ENCODE measurements around the gene SLFN12L. TPM values are rescaled to one million over a fixed set of nuclear protein-coding genes. Genes with fewer than 3 reads are reported as not detected.
A peak's percentile ranks its signal among the peaks of the same experiment; 100 is the strongest.
"Not testable (repeated sequence)": the region's sequence is repeated elsewhere in the genome, so short reads cannot be mapped to it uniquely, and the experiment has no call there.

The SLFN12L gene
- total RNA-seq, 1 experiment from 2014 or later: 2.7 TPM

DNA sequence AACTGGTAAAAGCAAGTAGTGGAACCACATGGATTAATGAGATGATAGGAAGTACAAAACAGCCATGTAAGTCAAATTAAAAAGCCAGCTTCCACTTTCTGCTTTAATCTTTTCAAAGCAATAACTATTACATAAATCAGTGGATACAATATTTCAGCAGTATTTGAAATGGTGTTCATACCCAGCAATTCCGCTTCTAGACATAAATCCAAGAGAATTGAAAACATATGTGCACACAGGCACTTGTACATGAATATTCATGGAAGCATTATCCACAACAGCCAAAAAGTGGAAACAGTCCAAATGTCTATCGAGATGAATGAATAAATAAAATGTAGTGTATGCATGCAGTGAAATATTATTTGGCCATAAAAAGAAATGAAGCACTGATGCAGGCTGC lies 27.4 kb downstream of the SLFN12L start:
- DNase-seq (ENCODE audit: low spot score): peak; percentile 64
- H3K9me3 ChIP-seq (ENCODE audit: low read depth, low read length, poor library complexity, severe bottlenecking): no peaks in the 10 kb centered on the region
- TF ChIP-seq, protein P1, sequence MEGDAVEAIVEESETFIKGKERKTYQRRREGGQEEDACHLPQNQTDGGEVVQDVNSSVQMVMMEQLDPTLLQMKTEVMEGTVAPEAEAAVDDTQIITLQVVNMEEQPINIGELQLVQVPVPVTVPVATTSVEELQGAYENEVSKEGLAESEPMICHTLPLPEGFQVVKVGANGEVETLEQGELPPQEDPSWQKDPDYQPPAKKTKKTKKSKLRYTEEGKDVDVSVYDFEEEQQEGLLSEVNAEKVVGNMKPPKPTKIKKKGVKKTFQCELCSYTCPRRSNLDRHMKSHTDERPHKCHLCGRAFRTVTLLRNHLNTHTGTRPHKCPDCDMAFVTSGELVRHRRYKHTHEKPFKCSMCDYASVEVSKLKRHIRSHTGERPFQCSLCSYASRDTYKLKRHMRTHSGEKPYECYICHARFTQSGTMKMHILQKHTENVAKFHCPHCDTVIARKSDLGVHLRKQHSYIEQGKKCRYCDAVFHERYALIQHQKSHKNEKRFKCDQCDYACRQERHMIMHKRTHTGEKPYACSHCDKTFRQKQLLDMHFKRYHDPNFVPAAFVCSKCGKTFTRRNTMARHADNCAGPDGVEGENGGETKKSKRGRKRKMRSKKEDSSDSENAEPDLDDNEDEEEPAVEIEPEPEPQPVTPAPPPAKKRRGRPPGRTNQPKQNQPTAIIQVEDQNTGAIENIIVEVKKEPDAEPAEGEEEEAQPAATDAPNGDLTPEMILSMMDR (conservative IDR thresholded peaks at IDR 0.05; ENCODE audit: low read depth, low read length): no peak
- no peak for TF ChIP-seq EZH2 (IDR thresholded peaks at IDR 0.05; ENCODE audit: borderline replicate concordance, low read depth, low read length, poor library complexity, severe bottlenecking)
- BruUV-seq (replicated peaks): no TSS peak
- ChIA-PET POLR2A (ENCODE audit: low non-redundant PET) (no interaction called here), CTCF (no interaction called here)
- intact Hi-C loops (cut with micrococcal nuclease; ENCODE audit: unreplicated experiment): no loop called here
- peak overlapping the region; percentile 49 for H3K27ac ChIP-seq (ENCODE audit: low read depth, low read length, poor library complexity, severe bottlenecking)
- no peaks in the 10 kb centered on the region for H3K36me3 ChIP-seq (ENCODE audit: insufficient read depth, low read length, poor library complexity, severe bottlenecking)
- H3K4me3 ChIP-seq (ENCODE audit: low read depth, low read length, poor library complexity, severe bottlenecking): no peak overlapping the region
- H3K27me3 ChIP-seq (replicated peaks; ENCODE audit: insufficient read depth, low read depth, low read length, poor library complexity): no peaks in the 10 kb centered on the region
- peaks cover 18% of the 10 kb centered on the region for H3K4me1 ChIP-seq (ENCODE audit: insufficient read depth, low read length, poor library complexity, severe bottlenecking)

DNA sequence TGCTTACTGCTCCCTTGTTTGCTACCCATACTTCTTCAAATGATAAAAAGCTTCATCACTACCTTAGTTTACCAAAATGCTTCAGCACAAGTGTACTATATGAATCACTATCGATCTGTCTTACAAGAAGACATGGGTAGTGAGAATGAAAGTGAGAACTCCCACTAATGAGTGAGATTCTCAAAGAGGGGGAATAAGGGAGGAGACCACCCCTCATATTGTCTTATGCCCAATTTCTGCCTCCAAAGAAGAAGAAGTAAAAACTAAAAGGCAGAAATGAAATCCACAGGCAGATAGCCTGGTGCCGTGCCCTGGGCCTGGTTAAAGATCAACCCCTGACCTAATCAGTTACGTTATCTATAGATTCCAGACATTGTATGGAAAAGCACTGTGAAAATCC lies 29.8 kb downstream of the SLFN12L start:
- intact Hi-C loops (cut with micrococcal nuclease; ENCODE audit: unreplicated experiment); H3K4me1 ChIP-seq (ENCODE audit: insufficient read depth, low read length, poor library complexity, severe bottlenecking); H3K9me3 ChIP-seq (ENCODE audit: low read depth, low read length, poor library complexity, severe bottlenecking); H3K27me3 ChIP-seq (replicated peaks; ENCODE audit: insufficient read depth, low read depth, low read length, poor library complexity); DNase-seq (ENCODE audit: low spot score); H3K27ac ChIP-seq (ENCODE audit: low read depth, low read length, poor library complexity, severe bottlenecking); POLR2A ChIA-PET (ENCODE audit: low non-redundant PET); H3K4me3 ChIP-seq (ENCODE audit: low read depth, low read length, poor library complexity, severe bottlenecking); BruUV-seq (replicated peaks); CTCF ChIA-PET; H3K36me3 ChIP-seq (ENCODE audit: insufficient read depth, low read length, poor library complexity, severe bottlenecking): not testable (repeated sequence)

DNA sequence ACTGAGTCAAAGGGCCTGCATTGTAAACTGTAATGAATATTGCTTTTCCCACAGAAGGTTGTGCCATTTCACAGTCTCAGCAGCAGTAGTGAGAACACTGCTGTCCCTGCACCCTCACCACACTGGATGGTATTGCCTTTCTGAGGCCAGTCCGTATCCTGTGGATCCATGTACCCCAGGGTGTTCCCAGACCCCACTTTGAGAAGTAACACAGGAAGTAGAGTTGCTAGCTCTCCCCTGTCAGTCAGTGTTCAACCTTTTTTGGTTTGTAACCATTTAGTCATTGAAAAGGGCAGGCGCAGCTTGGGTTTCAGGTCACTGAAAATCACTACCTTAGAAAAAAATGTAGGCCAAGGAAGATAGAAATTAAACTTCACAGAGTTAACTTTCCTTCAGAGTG lies 37.9 kb downstream of the SLFN12L start:
- Histone ChIP-seq H3K4me3 (ENCODE audit: low read depth, low read length, poor library complexity, severe bottlenecking) (no peak overlapping the region), H3K27me3 (replicated peaks; ENCODE audit: insufficient read depth, low read depth, low read length, poor library complexity) (no peaks in the 10 kb centered on the region), H3K36me3 (ENCODE audit: insufficient read depth, low read length, poor library complexity, severe bottlenecking) (no peaks in the 10 kb centered on the region), H3K27ac (ENCODE audit: low read depth, low read length, poor library complexity, severe bottlenecking) (no peak overlapping the region), H3K9me3 (ENCODE audit: low read depth, low read length, poor library complexity, severe bottlenecking) (no peaks in the 10 kb centered on the region), H3K4me1 (ENCODE audit: insufficient read depth, low read length, poor library complexity, severe bottlenecking) (no peaks in the 10 kb centered on the region)
- no peak for DNase-seq (ENCODE audit: low spot score)
- POLR2A ChIA-PET (ENCODE audit: low non-redundant PET): no interaction called here
- no TSS peak for BruUV-seq (replicated peaks)
- intact Hi-C loops (cut with micrococcal nuclease; ENCODE audit: unreplicated experiment): no loop called here
- TF ChIP-seq, protein P1 (conservative IDR thresholded peaks at IDR 0.05; ENCODE audit: low read depth, low read length): no peak
- no peak for TF ChIP-seq EZH2 (IDR thresholded peaks at IDR 0.05; ENCODE audit: borderline replicate concordance, low read depth, low read length, poor library complexity, severe bottlenecking)
- CTCF ChIA-PET: no interaction called here

DNA sequence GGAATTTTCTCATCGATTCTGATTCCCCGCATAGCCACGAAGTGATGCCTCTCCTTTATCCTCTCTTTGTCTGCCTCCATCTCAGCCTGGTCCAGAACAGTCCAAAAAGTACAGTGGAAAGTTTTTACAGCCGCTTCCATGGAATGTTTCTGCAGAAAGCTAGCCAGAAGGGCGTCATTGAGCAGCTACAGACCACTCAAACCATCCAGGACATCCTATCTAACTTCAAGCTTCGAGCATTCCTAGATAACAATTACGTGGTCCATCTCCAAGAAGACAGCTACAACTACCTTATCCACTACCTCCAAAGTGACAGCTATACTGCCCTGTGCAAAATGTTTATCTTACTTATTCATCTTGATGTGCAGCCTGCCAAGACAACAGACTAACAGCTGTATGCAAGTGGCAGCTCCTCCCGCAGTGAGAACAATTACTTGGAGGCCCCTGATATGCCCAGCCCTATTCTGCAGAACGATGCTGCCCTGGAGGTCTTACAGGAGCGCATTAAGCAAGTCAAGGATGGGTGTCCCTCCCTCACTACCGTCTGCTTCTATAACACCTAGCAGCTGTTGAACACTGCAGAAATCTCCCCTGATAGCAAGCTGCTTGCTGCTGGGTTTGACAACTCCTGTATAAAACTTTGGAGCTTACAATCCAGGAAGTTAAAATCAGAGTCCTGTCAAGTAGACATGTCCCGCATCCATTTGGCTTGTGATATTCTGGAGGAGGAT lies 38.9 kb downstream of the SLFN12L start:
- CTCF ChIA-PET: no interaction called here
- intact Hi-C loops (cut with micrococcal nuclease; ENCODE audit: unreplicated experiment): no loop called here
- POLR2A ChIA-PET (ENCODE audit: low non-redundant PET): no interaction called here
- no peaks in the 10 kb centered on the region for H3K36me3 ChIP-seq (ENCODE audit: insufficient read depth, low read length, poor library complexity, severe bottlenecking)
- no peak overlapping the region for H3K27ac ChIP-seq (ENCODE audit: low read depth, low read length, poor library complexity, severe bottlenecking)
- no peaks in the 10 kb centered on the region for H3K9me3 ChIP-seq (ENCODE audit: low read depth, low read length, poor library complexity, severe bottlenecking)
- TF ChIP-seq EZH2 (IDR thresholded peaks at IDR 0.05; ENCODE audit: borderline replicate concordance, low read depth, low read length, poor library complexity, severe bottlenecking): no peak
- TF ChIP-seq, protein P1 (conservative IDR thresholded peaks at IDR 0.05; ENCODE audit: low read depth, low read length): no peak
- no peaks in the 10 kb centered on the region for H3K27me3 ChIP-seq (replicated peaks; ENCODE audit: insufficient read depth, low read depth, low read length, poor library complexity)
- H3K4me1 ChIP-seq (ENCODE audit: insufficient read depth, low read length, poor library complexity, severe bottlenecking): no peaks in the 10 kb centered on the region
- no TSS peak for BruUV-seq (replicated peaks)
- no peak overlapping the region for H3K4me3 ChIP-seq (ENCODE audit: low read depth, low read length, poor library complexity, severe bottlenecking)
- no peak for DNase-seq (ENCODE audit: low spot score)
